Tibial nerve (tissue), 4 donors: ENCODE data around the gene CMTM7. TPM values are rescaled to one million over a fixed set of nuclear protein-coding genes. Genes with fewer than 3 reads are reported as not detected.
"Not testable (repeated sequence)": the region's sequence is repeated elsewhere in the genome, so short reads cannot be mapped to it uniquely, and the experiment has no call there.

Source experiments
- DNase-seq, 2 donors: peaks; one replicate each; pipeline ENCODE4 v3.0.0-alpha.2; 2019; ENCODE audit warnings: low spot score in 2 of 2
- H3K27ac ChIP-seq, 4 donors: fragments of 200-600 bp; sonication (generic) in 3 of 4; one replicate each; pipeline ENCODE4 v1.5.1; 2017 to 2019; ENCODE audit warnings: mild to moderate bottlenecking in 1 of 4
- H3K27me3 ChIP-seq, 2 donors: fragments of 200-600 bp; sonication (generic) in 1 of 2; one replicate each; pipeline versions ENCODE4 v1.5.1 to v1.6.0; 2017 to 2019
- H3K36me3 ChIP-seq, 3 donors: fragments of 200-600 bp; sonication (generic); one replicate each; pipeline ENCODE4 v1.5.1; 2018 to 2019
- H3K4me1 ChIP-seq, 4 donors: fragments of 200-600 bp; sonication (generic) in 3 of 4; one replicate each; pipeline ENCODE4 v1.5.1; 2017 to 2019
- H3K4me3 ChIP-seq, 4 donors: fragments of 200-600 bp; sonication (generic) in 3 of 4; one replicate each; pipeline ENCODE4 v1.5.1; 2017 to 2019; ENCODE audit warnings: mild to moderate bottlenecking in 1 of 4, moderate library complexity in 1 of 4
- H3K9me3 ChIP-seq, 4 donors: fragments of 200-600 bp; sonication (generic) in 3 of 4; one replicate each; pipeline ENCODE4 v1.5.1; 2017 to 2019
- CTCF ChIP-seq, 5 experiments: fragments of 200-600 bp in 3 of 5; fragments of 450-650 bp in 2 of 5; sonication (generic) in 3 of 5; IDR thresholded peaks; one replicate each; pipeline ENCODE4 v1.5.1; 2016 to 2019; ENCODE audit warnings: antibody characterized with exemption in 5 of 5, mild to moderate bottlenecking in 3 of 5, moderate library complexity in 2 of 5
- EP300 ChIP-seq, 2 donors: sonication (generic); formaldehyde crosslinking; IDR thresholded peaks; one replicate each; pipeline ENCODE4 v1.6.1; 2017; ENCODE audit warnings: antibody characterized with exemption in 2 of 2, mild to moderate bottlenecking in 1 of 2
- POLR2A ChIP-seq, 2 donors: fragments of 450-650 bp; IDR thresholded peaks; one replicate each; pipeline ENCODE4 v1.6.1; 2017; ENCODE audit warnings: antibody characterized with exemption in 2 of 2, mild to moderate bottlenecking in 2 of 2, moderate library complexity in 2 of 2
- WGBS, 2 donors: methylation state at CpG; one replicate each; pipeline ENCODE4 v1.1.5; 2018; 5-methylcytosine and 5-hydroxymethylcytosine counted together
- total RNA-seq, 4 donors: library from RNA; depleted of rRNA; stranded (reverse); fragments of >200 nt; gene quantifications; one replicate each; pipeline ENCODE4 v1.1.0, GENCODE V29; 2016

The CMTM7 gene
- total RNA-seq, 4 donors from 2014 or later, result 10.4 to 47.4 (median 19.5) TPM

- Histone ChIP-seq H3K27ac (no peak overlapping the region), H3K36me3 (no peaks in the 10 kb centered on the region), H3K27me3 (no peaks in the 10 kb centered on the region), H3K4me3 (no peak overlapping the region), H3K4me1 (peaks cover 0 to 10% (median 5%) of the 10 kb centered on the region in 4 donors), H3K9me3 (no peaks in the 10 kb centered on the region)
- TF ChIP-seq POLR2A (IDR thresholded peaks at IDR 0.05), result no peak
- TF ChIP-seq EP300 (IDR thresholded peaks at IDR 0.05), result no peak
- no peak for TF ChIP-seq CTCF (IDR thresholded peaks at IDR 0.05)
- no peak for DNase-seq
- WGBS, 2 donors, result 69 to 70% methylated on average over 10 of the region's 10 CpGs
Observed at GRCh38 chr3:32379831-32380500, 11.7 kb upstream of the CMTM7 start.

GRCh38 chr3:32381922-32382321, 9.7 kb upstream of the CMTM7 start:
- TF ChIP-seq CTCF (IDR thresholded peaks at IDR 0.05), result no peak
- no peak for TF ChIP-seq EP300 (IDR thresholded peaks at IDR 0.05)
- TF ChIP-seq POLR2A (IDR thresholded peaks at IDR 0.05), result no peak
- DNase-seq, result no peak
- peaks cover 0 to 4% (median 0%) of the 10 kb centered on the region in 4 donors for H3K4me1 ChIP-seq
- H3K9me3 ChIP-seq, result no peaks in the 10 kb centered on the region
- no peak overlapping the region for H3K4me3 ChIP-seq
- H3K27me3 ChIP-seq, result no peaks in the 10 kb centered on the region
- no peaks in the 10 kb centered on the region for H3K36me3 ChIP-seq
- 62 to 63% methylated on average over 7 of the region's 7 CpGs for WGBS, 2 donors
- H3K27ac ChIP-seq, result no peak overlapping the region

- Histone ChIP-seq H3K4me3 (no peak overlapping the region), H3K36me3 (no peaks in the 10 kb centered on the region), H3K27me3 (no peaks in the 10 kb centered on the region), H3K4me1 (peaks cover 0 to 4% (median 0%) of the 10 kb centered on the region in 4 donors), H3K27ac (no peak overlapping the region), H3K9me3 (no peaks in the 10 kb centered on the region)
- no peak for TF ChIP-seq POLR2A (IDR thresholded peaks at IDR 0.05)
- no peak for TF ChIP-seq EP300 (IDR thresholded peaks at IDR 0.05)
- no peak for DNase-seq
- 91 to 96% methylated on average over 2 of the region's 2 CpGs for WGBS, 2 donors
Observed at GRCh38 chr3:32383136-32383711, 8.4 kb upstream of the CMTM7 start.

- Histone ChIP-seq H3K9me3 (no peaks in the 10 kb centered on the region), H3K4me1 (peaks cover 0 to 4% (median 0%) of the 10 kb centered on the region in 4 donors), H3K27ac (no peak overlapping the region), H3K4me3 (no peak overlapping the region), H3K36me3 (no peaks in the 10 kb centered on the region), H3K27me3 (no peaks in the 10 kb centered on the region)
- no peak for DNase-seq
- 36 to 46% methylated on average over 5 of the region's 5 CpGs for WGBS, 2 donors
- no peak for TF ChIP-seq POLR2A (IDR thresholded peaks at IDR 0.05)
- no peak for TF ChIP-seq CTCF (IDR thresholded peaks at IDR 0.05)
- TF ChIP-seq EP300 (IDR thresholded peaks at IDR 0.05), result no peak
Observed at GRCh38 chr3:32384938-32385337, 6.7 kb upstream of the CMTM7 start.

GRCh38 chr3:32387512-32387911, 4.1 kb upstream of the CMTM7 start:
- no peak for DNase-seq
- Histone ChIP-seq H3K4me3 (no peak overlapping the region), H3K4me1 (peaks cover 0 to 7% (median 0%) of the 10 kb centered on the region in 4 donors), H3K27me3 (no peaks in the 10 kb centered on the region), H3K9me3 (no peaks in the 10 kb centered on the region), H3K27ac (no peak overlapping the region), H3K36me3 (no peaks in the 10 kb centered on the region)
- 93 to 97% methylated on average over 2 of the region's 2 CpGs for WGBS, 2 donors
- TF ChIP-seq POLR2A (IDR thresholded peaks at IDR 0.05) (no peak), CTCF (IDR thresholded peaks at IDR 0.05) (no peak), EP300 (IDR thresholded peaks at IDR 0.05) (no peak)

GRCh38 chr3:32389577-32389976, 2.1 kb upstream of the CMTM7 start:
- H3K4me3 ChIP-seq, DNase-seq, H3K27ac ChIP-seq, H3K27me3 ChIP-seq, H3K9me3 ChIP-seq, H3K36me3 ChIP-seq: not testable (repeated sequence)
- H3K4me1 ChIP-seq, result peaks cover 0 to 10% (median 1%) of the 10 kb centered on the region in 4 donors
- WGBS, 2 donors, result 85 to 88% methylated on average over 2 of the region's 2 CpGs
